Activated CD4-positive, alpha-beta T cell treated with anti-CD3 and anti-CD28 coated beads, Interleukin-2, amount 50 U/mL, for 24 hours (primary cell): Measurements from ENCODE around the gene PIGBOS1.

Experiments used
- DNase-seq, 2 donors: peaks; one replicate each; pipeline ENCODE4 v3.0.0-alpha.2; 2020; ENCODE audit warnings: low read depth in 1 of 2, low spot score in 1 of 2

The PIGBOS1 gene

DNA sequence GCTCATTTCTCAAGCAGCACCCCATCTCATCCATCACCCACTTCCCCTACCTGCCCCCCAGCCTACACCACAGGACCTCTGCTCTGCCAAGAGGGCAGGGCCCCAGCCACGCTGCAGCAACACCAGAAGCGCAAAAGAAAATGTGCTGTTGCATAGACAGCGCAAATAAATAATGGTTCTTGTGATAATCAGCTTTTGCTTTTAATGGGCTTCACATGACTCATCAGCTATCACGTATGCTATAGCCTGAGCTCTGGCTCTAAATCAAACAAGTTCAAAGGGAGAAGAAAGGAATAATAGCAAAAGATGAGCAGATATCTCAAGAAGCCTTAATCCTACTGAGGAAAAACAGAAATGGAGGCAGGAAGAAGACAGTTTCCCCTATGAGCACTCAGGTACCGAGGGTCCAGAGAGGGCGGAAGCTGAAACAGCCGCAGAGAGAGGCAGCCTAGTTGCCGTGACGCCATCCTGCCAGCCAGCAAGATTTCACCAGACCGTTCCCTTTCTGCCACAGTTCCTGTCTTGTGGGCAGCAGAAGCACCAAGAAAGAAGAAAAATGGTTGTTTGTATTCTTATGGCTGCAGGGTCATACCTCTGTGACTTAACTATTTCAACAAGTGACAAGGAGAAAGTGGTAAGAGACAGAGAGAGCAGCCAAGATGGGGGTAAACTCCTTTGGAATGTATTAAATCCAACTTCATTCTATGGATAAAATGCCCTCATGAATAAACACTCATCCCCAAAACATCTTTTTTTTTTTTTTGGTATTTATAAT, 51.3 kb downstream of the PIGBOS1 start:
- peak in 1 of 2 donors; percentile 45 for DNase-seq
